PC-3 (cell line): ENCODE measurements around the gene ARHGAP24. TPM values are rescaled to one million over a fixed set of nuclear protein-coding genes. Genes with fewer than 3 reads are reported as not detected.

Source experiments
- ATAC-seq: fragments of 200-7000 bp; cut with Tn5 transposase; 2 replicates; pipeline ENCODE4 v1.9.1; 2020; ENCODE audit warnings: mild to moderate bottlenecking, moderate library complexity
- BruUV-seq: library from RNA; stranded (reverse); fragments of 400-500 nt; replicated peaks from 2 replicates; lab custom pipeline; 2021; lab: Mats Ljungman, UMichigan
- CTCF ChIA-PET: fragments of 300-600 bp; sonication (Branson Sonifier 250); formaldehyde crosslinking; loops from one replicate; lab custom pipeline; 2022; ENCODE audit warnings: antibody characterized with exemption; lab: Charles Lee
- POLR2A ChIA-PET: fragments of 300-600 bp; sonication (Branson Sonifier 250); formaldehyde crosslinking; loops from one replicate; lab custom pipeline; 2022; ENCODE audit warnings: antibody characterized with exemption; ENCODE audit not compliant: unreplicated experiment; lab: Charles Lee
- DNase-seq: peaks from one replicate; pipeline ENCODE4 v3.0.0-alpha.2; 2015
- H2AFZ ChIP-seq: fragments of 300-600 bp; sonication (generic); 2 replicates; pipeline ENCODE4 v1.6.0; 2016; ENCODE audit warnings: antibody characterized with exemption, low read length
- H3F3A ChIP-seq: fragments of 300-600 bp; sonication (generic); one replicate; pipeline ENCODE4 v1.6.0; 2017; ENCODE audit warnings: antibody characterized with exemption, low read length, control low read depth, mild to moderate bottlenecking; ENCODE audit not compliant: unreplicated experiment
- H3K27ac ChIP-seq: fragments of 300-600 bp; sonication (generic); 2 replicates; pipeline ENCODE4 v1.5.1; 2016; ENCODE audit warnings: mild to moderate bottlenecking, low read length
- H3K27me3 ChIP-seq: fragments of 300-600 bp; sonication (generic); 2 replicates; pipeline ENCODE4 v1.6.1; 2016; ENCODE audit warnings: low read length, mixed read lengths
- H3K36me3 ChIP-seq: fragments of 300-600 bp; sonication (generic); 2 replicates; pipeline ENCODE4 v1.6.1; 2016; ENCODE audit warnings: low read depth, mixed run types, low read length, mixed read lengths
- H3K4me1 ChIP-seq: fragments of 300-600 bp; sonication (generic); 2 replicates; pipeline ENCODE4 v1.5.1; 2016; ENCODE audit warnings: low read length; ENCODE audit not compliant: insufficient read depth
- H3K4me2 ChIP-seq: fragments of 300-600 bp; sonication (generic); 2 replicates; pipeline ENCODE4 v1.6.0; 2016; ENCODE audit warnings: low read length
- H3K4me3 ChIP-seq: fragments of 300-600 bp; sonication (generic); 2 replicates; pipeline ENCODE4 v1.5.1; 2016; ENCODE audit warnings: mild to moderate bottlenecking, low read length, mixed read lengths
- H3K79me2 ChIP-seq: fragments of 300-600 bp; sonication (generic); 2 replicates; pipeline ENCODE4 v1.6.1; 2017; ENCODE audit warnings: low read length, mixed read lengths
- H3K9ac ChIP-seq: fragments of 300-600 bp; sonication (generic); 2 replicates; pipeline ENCODE4 v1.6.0; 2016; ENCODE audit warnings: mild to moderate bottlenecking, low read length
- H3K9me2 ChIP-seq: fragments of 300-600 bp; sonication (generic); replicated peaks from 2 replicates; pipeline ENCODE4 v1.6.1; 2016; ENCODE audit warnings: mixed run types, low read length, mixed read lengths
- H3K9me3 ChIP-seq: fragments of 300-600 bp; sonication (generic); 2 replicates; pipeline ENCODE4 v1.6.1; 2016; ENCODE audit warnings: low read length, mixed read lengths
- H4K20me1 ChIP-seq: fragments of 300-600 bp; sonication (generic); 2 replicates; pipeline ENCODE4 v1.6.1; 2016; ENCODE audit warnings: low read length, mixed read lengths
- EZH2 ChIP-seq: fragments of 300-600 bp; sonication (generic); IDR thresholded peaks from one replicate; pipeline ENCODE4 v1.6.1; 2017; ENCODE audit warnings: antibody characterized with exemption, mild to moderate bottlenecking, low read length; ENCODE audit not compliant: unreplicated experiment
- EZH2phosphoT487 ChIP-seq: fragments of 300-600 bp; sonication (generic); IDR thresholded peaks from 2 replicates; pipeline ENCODE4 v1.6.1; 2018; ENCODE audit warnings: mild to moderate bottlenecking, antibody characterized with exemption, low read length, borderline replicate concordance
- intact Hi-C: fragments of 100-400 bp; cut with micrococcal nuclease; formaldehyde crosslinking; loops from 2 replicates; pipeline ENCODE4 v1.9.0; 2023
- total RNA-seq: library from RNA; depleted of rRNA; stranded (reverse); fragments of >200 nt; gene quantifications from 2 replicates; pipeline ENCODE4 v1.2.3, GENCODE V29; 2014
- TF ChIP-seq, protein P1 (sequence below): fragments of 300-600 bp; sonication (generic); conservative IDR thresholded peaks from 2 replicates; pipeline ENCODE4 v1.5.1; 2017; ENCODE audit warnings: antibody characterized with exemption, low read depth, mild to moderate bottlenecking, low read length

ARHGAP24 gene
- total RNA-seq, 1 experiment from 2014 or later: 7.4 TPM

DNA sequence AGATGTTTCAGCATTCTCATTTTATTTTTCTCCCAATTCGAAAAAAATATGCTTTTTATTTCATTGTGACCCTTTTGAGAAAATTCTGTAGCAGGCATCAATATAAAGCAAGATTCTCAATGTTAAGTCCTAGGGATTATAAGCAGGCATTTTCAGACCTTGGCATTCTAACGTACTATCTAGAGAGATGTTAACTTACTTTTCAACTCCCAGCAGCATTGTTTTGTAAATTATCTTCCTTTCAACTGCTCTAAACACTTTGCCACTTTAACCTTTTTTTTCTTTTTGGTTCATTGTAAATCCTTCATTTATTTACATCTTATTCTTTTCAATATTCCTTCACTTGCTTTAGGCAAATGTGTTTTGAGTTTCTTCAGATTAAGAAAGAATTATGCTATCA lies 333.2 kb downstream of the ARHGAP24 start:
- Histone ChIP-seq H4K20me1 (no peaks in the 10 kb centered on the region), H3K79me2 (no peaks in the 10 kb centered on the region), H3K4me2 (no peak overlapping the region), H3K4me3 (no peak overlapping the region), H3K9me2 (no peaks in the 10 kb centered on the region), H3K9ac (no peak overlapping the region), H3K4me1 (peaks cover 26% of the 10 kb centered on the region), H3K27ac (no peak overlapping the region), H2AFZ (no peak overlapping the region), H3K27me3 (no peaks in the 10 kb centered on the region), H3K9me3 (no peaks in the 10 kb centered on the region), H3K36me3 (no peaks in the 10 kb centered on the region), H3F3A (no peaks in the 10 kb centered on the region)
- ATAC-seq: no peak
- intact Hi-C loops: no loop called here
- CTCF ChIA-PET: interaction anchor here (0.7 kb wide), 1 partner anchor 32 kb away, joined by 4 read pairs; no protein-coding TSS in a partner anchor
- POLR2A ChIA-PET: no interaction called here
- BruUV-seq: no TSS peak
- DNase-seq: no peak
- no peak for TF ChIP-seq EZH2phosphoT487
- TF ChIP-seq, protein P1, sequence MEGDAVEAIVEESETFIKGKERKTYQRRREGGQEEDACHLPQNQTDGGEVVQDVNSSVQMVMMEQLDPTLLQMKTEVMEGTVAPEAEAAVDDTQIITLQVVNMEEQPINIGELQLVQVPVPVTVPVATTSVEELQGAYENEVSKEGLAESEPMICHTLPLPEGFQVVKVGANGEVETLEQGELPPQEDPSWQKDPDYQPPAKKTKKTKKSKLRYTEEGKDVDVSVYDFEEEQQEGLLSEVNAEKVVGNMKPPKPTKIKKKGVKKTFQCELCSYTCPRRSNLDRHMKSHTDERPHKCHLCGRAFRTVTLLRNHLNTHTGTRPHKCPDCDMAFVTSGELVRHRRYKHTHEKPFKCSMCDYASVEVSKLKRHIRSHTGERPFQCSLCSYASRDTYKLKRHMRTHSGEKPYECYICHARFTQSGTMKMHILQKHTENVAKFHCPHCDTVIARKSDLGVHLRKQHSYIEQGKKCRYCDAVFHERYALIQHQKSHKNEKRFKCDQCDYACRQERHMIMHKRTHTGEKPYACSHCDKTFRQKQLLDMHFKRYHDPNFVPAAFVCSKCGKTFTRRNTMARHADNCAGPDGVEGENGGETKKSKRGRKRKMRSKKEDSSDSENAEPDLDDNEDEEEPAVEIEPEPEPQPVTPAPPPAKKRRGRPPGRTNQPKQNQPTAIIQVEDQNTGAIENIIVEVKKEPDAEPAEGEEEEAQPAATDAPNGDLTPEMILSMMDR: no peak
- TF ChIP-seq EZH2: no peak

DNA sequence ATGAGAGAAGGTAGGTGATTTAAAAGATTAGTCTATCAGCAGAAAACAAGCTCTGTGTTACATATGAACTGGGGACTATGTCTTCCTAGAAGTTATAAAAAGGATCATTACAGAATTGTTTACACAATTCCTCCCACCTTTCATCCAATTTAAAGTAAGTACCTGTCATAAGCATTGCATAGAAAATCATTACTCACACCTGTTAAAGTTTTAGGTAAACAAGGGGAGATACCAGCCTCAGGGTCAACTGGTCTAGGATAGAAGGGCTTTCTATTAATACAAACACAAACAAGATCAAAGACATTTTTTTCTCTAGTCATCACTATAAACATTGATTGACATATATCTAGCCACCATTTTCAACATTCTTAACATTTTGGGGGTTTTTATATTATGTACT lies 333.9 kb downstream of the ARHGAP24 start:
- Histone ChIP-seq H3K9me3 (no peaks in the 10 kb centered on the region), H3K4me3 (no peak overlapping the region), H3K4me1 (peaks cover 27% of the 10 kb centered on the region), H3F3A (no peaks in the 10 kb centered on the region), H4K20me1 (no peaks in the 10 kb centered on the region), H3K36me3 (no peaks in the 10 kb centered on the region), H3K9me2 (no peaks in the 10 kb centered on the region), H3K27me3 (no peaks in the 10 kb centered on the region), H3K27ac (no peak overlapping the region), H3K4me2 (0 out of 2 replicates have a peak overlapping the region, but pooled peaks have one; percentile 0), H3K9ac (no peak overlapping the region), H3K79me2 (no peaks in the 10 kb centered on the region), H2AFZ (no peak overlapping the region)
- ATAC-seq: peak; percentile 43
- intact Hi-C loops: no loop called here
- ChIA-PET POLR2A (no interaction called here), CTCF (interaction anchor here (0.7 kb wide), 1 partner anchor 33 kb away, joined by 4 read pairs; no protein-coding TSS in a partner anchor)
- no TSS peak for BruUV-seq
- DNase-seq: peak; percentile 52
- TF ChIP-seq, protein P1: no peak
- TF ChIP-seq EZH2 (no peak), EZH2phosphoT487 (no peak)

DNA sequence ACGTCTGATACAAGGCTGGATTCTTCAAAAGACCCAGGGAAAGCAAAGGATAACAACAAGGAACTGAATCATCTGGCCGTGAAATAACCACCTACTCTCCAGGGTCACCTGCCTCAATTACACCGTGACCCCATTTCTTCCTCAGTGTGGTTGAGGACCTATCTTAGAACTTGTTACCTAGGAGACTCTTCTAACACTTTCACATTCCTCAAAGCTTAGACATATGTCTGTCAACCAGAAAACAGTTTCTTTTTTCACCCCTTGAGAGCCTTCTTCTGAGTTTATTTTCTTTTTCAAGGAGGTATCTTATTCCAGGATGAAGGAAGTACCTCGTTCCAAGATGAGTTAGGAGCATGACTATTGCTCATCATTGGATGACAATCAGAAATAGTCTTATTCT lies 337.8 kb downstream of the ARHGAP24 start:
- POLR2A ChIA-PET: interaction anchor here (0.7 kb wide), 1 partner anchor 232 kb away, joined by 3 read pairs; no protein-coding TSS in a partner anchor
- Histone ChIP-seq H2AFZ (no peak overlapping the region), H3K9me3 (no peaks in the 10 kb centered on the region), H3K9ac (no peak overlapping the region), H3K9me2 (no peaks in the 10 kb centered on the region), H3K4me3 (no peak overlapping the region), H3K36me3 (no peaks in the 10 kb centered on the region), H3K27me3 (no peaks in the 10 kb centered on the region), H3K4me2 (no peak overlapping the region), H3K27ac (no peak overlapping the region), H3K4me1 (peaks cover 21% of the 10 kb centered on the region), H4K20me1 (no peaks in the 10 kb centered on the region), H3K79me2 (no peaks in the 10 kb centered on the region), H3F3A (no peaks in the 10 kb centered on the region)
- DNase-seq: peak; percentile 5
- BruUV-seq: no TSS peak
- no peak for ATAC-seq
- CTCF ChIA-PET: no interaction called here
- intact Hi-C loops: no loop called here
- TF ChIP-seq EZH2: no peak
- TF ChIP-seq, protein P1: no peak
- TF ChIP-seq EZH2phosphoT487: no peak
